Endothelial cell of umbilical vein (primary cell): ENCODE measurements around the gene HSD3B7.
A peak's percentile ranks its signal among the peaks of the same experiment; 100 is the strongest.

ENCODE experiments used
- POLR2AphosphoS5 ChIP-seq: IDR thresholded peaks from 2 replicates; pipeline ENCODE4 v1.6.1; 2012; ENCODE audit warnings: low read depth, mild to moderate bottlenecking, control low read depth, low read length, moderate library complexity; ENCODE audit not compliant: insufficient read depth
- TF ChIP-seq, protein P1 (sequence below), 2 donors: IDR thresholded peaks; 1 replicate in 1 of 2; 2 replicates in 1 of 2; pipeline ENCODE4 v1.5.1; 2011; ENCODE audit warnings: low read length in 2 of 2, mild to moderate bottlenecking in 2 of 2, moderate library complexity in 2 of 2, control low read depth in 1 of 2, inconsistent platforms in 1 of 2, low read depth in 1 of 2; ENCODE audit not compliant: insufficient read depth in 1 of 2; ENCODE audit errors: extremely low read depth in 1 of 2

DNA sequence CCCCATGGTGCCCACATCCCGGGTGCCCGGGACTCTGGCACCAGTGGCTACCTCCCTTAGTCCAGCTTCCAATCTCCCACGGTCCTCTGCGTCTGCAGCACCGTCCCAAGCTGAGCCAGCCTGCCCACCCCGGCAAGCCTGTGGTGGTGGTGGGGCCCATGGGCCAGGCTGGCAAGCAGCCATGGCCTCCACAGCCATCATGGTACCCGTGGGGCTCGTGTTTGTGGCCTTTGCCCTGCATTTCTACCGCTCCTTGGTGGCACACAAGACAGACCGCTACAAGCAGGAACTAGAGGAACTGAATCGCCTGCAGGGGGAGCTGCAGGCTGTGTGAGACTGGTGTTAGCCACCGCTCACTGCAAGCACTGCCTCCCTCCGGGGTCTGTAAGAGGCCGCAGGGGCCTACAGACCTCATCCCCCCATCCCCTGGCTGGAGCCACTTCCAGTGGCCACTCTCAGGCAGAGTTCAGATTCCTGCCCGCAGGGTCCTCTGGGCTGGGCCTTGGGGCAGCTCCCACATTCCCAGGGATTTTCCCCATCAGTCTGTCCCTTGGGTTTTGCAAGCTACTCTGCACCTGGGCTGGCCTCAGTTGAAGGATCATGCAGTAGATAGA is 31.4 kb upstream of the HSD3B7 start:
- TF ChIP-seq, protein P1, sequence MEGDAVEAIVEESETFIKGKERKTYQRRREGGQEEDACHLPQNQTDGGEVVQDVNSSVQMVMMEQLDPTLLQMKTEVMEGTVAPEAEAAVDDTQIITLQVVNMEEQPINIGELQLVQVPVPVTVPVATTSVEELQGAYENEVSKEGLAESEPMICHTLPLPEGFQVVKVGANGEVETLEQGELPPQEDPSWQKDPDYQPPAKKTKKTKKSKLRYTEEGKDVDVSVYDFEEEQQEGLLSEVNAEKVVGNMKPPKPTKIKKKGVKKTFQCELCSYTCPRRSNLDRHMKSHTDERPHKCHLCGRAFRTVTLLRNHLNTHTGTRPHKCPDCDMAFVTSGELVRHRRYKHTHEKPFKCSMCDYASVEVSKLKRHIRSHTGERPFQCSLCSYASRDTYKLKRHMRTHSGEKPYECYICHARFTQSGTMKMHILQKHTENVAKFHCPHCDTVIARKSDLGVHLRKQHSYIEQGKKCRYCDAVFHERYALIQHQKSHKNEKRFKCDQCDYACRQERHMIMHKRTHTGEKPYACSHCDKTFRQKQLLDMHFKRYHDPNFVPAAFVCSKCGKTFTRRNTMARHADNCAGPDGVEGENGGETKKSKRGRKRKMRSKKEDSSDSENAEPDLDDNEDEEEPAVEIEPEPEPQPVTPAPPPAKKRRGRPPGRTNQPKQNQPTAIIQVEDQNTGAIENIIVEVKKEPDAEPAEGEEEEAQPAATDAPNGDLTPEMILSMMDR (IDR thresholded peaks at IDR 0.05; ENCODE audit: extremely low read depth in 1 of 2, insufficient read depth in 1 of 2, low read depth in 1 of 2, low read length in 2 of 2): peak; percentile 79 to 90
- TF ChIP-seq POLR2AphosphoS5: peak; percentile 12
